Peyer's patch (tissue), 4 donors: ENCODE results near the gene MPPED2. TPM values are rescaled to one million over a fixed set of nuclear protein-coding genes. Genes with fewer than 3 reads are reported as not detected.

ENCODE experiments used
- DNase-seq, 3 donors: peaks; one replicate each; pipeline ENCODE4 v3.0.0-alpha.2; 2017 to 2019
- H3K27ac ChIP-seq, 4 donors: fragments of 200-600 bp; sonication (generic); one replicate each; pipeline ENCODE4 v1.5.1; 2016 to 2019
- H3K27me3 ChIP-seq, 2 donors: fragments of 200-600 bp; sonication (generic); one replicate each; pipeline ENCODE4 v1.5.1; 2019
- H3K36me3 ChIP-seq, 3 donors: fragments of 200-600 bp; sonication (generic); one replicate each; pipeline ENCODE4 v1.5.1; 2016 to 2019
- H3K4me1 ChIP-seq, 4 donors: fragments of 200-600 bp; sonication (generic); one replicate each; pipeline ENCODE4 v1.5.1; 2016 to 2019
- H3K4me3 ChIP-seq, 4 donors: fragments of 200-600 bp; sonication (generic); 1 replicate in 3 of 4; 2 replicates in 1 of 4; pipeline ENCODE4 v1.5.1; 2016 to 2019; ENCODE audit warnings: mild to moderate bottlenecking in 1 of 4
- H3K9me3 ChIP-seq, 4 donors: fragments of 200-600 bp; sonication (generic); one replicate each; pipeline ENCODE4 v1.5.1; 2016 to 2019; ENCODE audit warnings: mild to moderate bottlenecking in 1 of 4
- CTCF ChIP-seq, 6 experiments: fragments of 450-650 bp in 4 of 6; fragments of 200-600 bp in 2 of 6; sonication (generic) in 1 of 6; IDR thresholded peaks; one replicate each; pipeline ENCODE4 v1.5.1; 2017 to 2019; ENCODE audit warnings: antibody characterized with exemption in 6 of 6, mild to moderate bottlenecking in 3 of 6, moderate library complexity in 1 of 6
- POLR2A ChIP-seq, 2 donors: fragments of 450-650 bp; IDR thresholded peaks; one replicate each; pipeline ENCODE4 v1.5.1; 2017; ENCODE audit warnings: antibody characterized with exemption in 2 of 2, mild to moderate bottlenecking in 2 of 2, moderate library complexity in 2 of 2
- total RNA-seq, 4 donors: library from RNA; depleted of rRNA; stranded (reverse); fragments of >200 nt; gene quantifications; one replicate each; pipeline ENCODE4 v1.1.0, GENCODE V29; 2016

MPPED2 gene
- total RNA-seq, 4 donors from 2014 or later, result 1.5 TPM; not detected in 3

GRCh38 chr11:30387891-30388861 is 198.0 kb downstream of the MPPED2 start:
- no peaks in the 10 kb centered on the region for H3K27me3 ChIP-seq
- no peak overlapping the region for H3K4me3 ChIP-seq
- no peaks in the 10 kb centered on the region for H3K36me3 ChIP-seq
- TF ChIP-seq POLR2A (IDR thresholded peaks at IDR 0.05) (no peak), CTCF (IDR thresholded peaks at IDR 0.05) (no peak)
- no peak overlapping the region for H3K27ac ChIP-seq
- no peak for DNase-seq
- no peaks in the 10 kb centered on the region for H3K9me3 ChIP-seq
- no peaks in the 10 kb centered on the region for H3K4me1 ChIP-seq

DNA sequence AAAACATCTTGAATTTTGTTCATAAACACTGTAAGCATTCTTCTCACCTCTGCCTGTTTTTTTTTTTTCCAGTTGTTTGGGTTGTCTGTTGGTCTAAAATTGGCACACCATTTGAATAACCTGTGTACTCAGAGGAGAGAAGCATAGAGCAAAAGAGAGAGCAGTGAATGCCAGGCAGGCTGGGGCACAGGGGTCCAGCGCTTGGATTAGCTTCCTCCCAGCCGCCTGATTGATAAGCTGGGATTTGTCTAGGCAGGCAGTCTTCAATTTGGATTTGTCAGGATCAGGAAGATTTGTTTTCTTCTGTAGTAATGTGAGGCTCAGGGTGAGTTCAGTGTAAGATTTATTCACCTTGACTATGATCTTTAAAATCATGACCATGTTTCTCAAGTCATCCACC is 204.3 kb downstream of the MPPED2 start:
- Histone ChIP-seq H3K4me3 (no peak overlapping the region), H3K4me1 (no peaks in the 10 kb centered on the region)
- no peak for TF ChIP-seq CTCF (IDR thresholded peaks at IDR 0.05)
- TF ChIP-seq POLR2A (IDR thresholded peaks at IDR 0.05), result no peak

DNA sequence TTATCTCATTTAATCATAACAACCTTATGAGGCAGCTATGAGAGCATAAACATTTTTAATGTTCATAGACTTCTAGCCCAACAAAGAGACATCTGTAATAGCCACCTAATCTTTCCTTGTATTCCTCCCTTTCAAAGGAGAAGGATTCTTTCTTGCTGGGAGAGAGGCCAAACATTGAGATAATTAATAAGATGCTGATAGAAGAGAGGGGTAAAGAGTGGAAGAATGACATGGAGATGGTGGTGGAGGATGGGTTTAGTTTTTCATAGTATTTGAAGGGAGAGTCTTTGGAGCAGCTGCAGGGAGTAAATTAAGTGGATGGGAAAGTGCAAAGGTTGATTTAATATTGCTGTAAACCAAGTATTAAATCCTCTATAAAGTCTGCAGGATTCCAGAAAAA is 205.3 kb downstream of the MPPED2 start:
- no peak overlapping the region for H3K27ac ChIP-seq
- H3K27me3 ChIP-seq, result no peaks in the 10 kb centered on the region
- no peaks in the 10 kb centered on the region for H3K36me3 ChIP-seq
- no peak for TF ChIP-seq CTCF (IDR thresholded peaks at IDR 0.05)
- no peak for TF ChIP-seq POLR2A (IDR thresholded peaks at IDR 0.05)
- DNase-seq, result no peak
- no peak overlapping the region for H3K4me3 ChIP-seq
- H3K9me3 ChIP-seq, result no peaks in the 10 kb centered on the region
- H3K4me1 ChIP-seq, result no peaks in the 10 kb centered on the region

More for the DNA sequence above, 204.3 kb downstream of the MPPED2 start:
- DNase-seq, result no peak
- Histone ChIP-seq H3K9me3 (no peaks in the 10 kb centered on the region), H3K27ac (no peak overlapping the region), H3K27me3 (no peaks in the 10 kb centered on the region), H3K36me3 (no peaks in the 10 kb centered on the region)

DNA sequence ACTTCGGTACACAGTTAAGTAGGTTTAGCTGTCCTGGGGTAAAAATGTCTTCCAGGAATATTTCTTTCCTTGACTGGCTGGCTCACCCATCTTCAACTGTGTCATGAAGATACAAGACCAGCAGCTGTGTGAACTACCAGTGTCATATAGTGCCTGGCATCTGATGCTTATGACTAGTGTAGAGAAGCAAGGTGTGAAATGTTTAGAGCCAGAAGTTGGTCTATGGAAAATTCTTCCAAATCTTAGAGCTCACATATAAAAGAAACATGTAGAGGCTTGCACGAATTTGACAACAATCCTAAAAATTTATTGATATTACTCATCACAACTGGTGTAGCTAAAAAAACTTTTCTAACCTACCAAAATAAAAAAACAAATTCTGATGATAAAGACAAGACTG is 208.8 kb downstream of the MPPED2 start:
- Histone ChIP-seq H3K4me1 (no peaks in the 10 kb centered on the region), H3K4me3 (no peak overlapping the region), H3K9me3 (no peaks in the 10 kb centered on the region), H3K27me3 (no peaks in the 10 kb centered on the region), H3K27ac (no peak overlapping the region), H3K36me3 (no peaks in the 10 kb centered on the region)
- TF ChIP-seq CTCF (IDR thresholded peaks at IDR 0.05) (no peak), POLR2A (IDR thresholded peaks at IDR 0.05) (no peak)
- no peak for DNase-seq

GRCh38 chr11:30370164-30370563 is 216.0 kb downstream of the MPPED2 start:
- H3K36me3 ChIP-seq, result no peaks in the 10 kb centered on the region
- no peak overlapping the region for H3K4me3 ChIP-seq
- no peak for TF ChIP-seq CTCF (IDR thresholded peaks at IDR 0.05)
- TF ChIP-seq POLR2A (IDR thresholded peaks at IDR 0.05), result no peak
- H3K27ac ChIP-seq, result no peak overlapping the region
- H3K4me1 ChIP-seq, result no peaks in the 10 kb centered on the region
- no peaks in the 10 kb centered on the region for H3K27me3 ChIP-seq
- DNase-seq, result no peak
- no peaks in the 10 kb centered on the region for H3K9me3 ChIP-seq
